Skeletal muscle satellite cell (primary cell): ENCODE data around the gene CTDP1.

Experiments used
- H3K27me3 ChIP-seq: 2 replicates; pipeline ENCODE4 v1.7.0; 2013; ENCODE audit warnings: low read length; ENCODE audit not compliant: control insufficient read depth, insufficient read depth
- H3K36me3 ChIP-seq: 2 replicates; pipeline ENCODE4 v1.7.0; 2013; ENCODE audit warnings: mild to moderate bottlenecking, control low read depth, low read length; ENCODE audit not compliant: insufficient read depth
- H3K4me1 ChIP-seq: 2 replicates; pipeline ENCODE4 v1.7.0; 2013; ENCODE audit warnings: low read length; ENCODE audit not compliant: control insufficient read depth, insufficient read depth
- H3K4me2 ChIP-seq: 2 replicates; pipeline ENCODE4 v1.7.0; 2013; ENCODE audit warnings: mild to moderate bottlenecking, low read length
- H3K4me3 ChIP-seq: 2 replicates; pipeline ENCODE4 v1.7.0; 2013; ENCODE audit warnings: low read length
- H3K9ac ChIP-seq: 2 replicates; pipeline ENCODE4 v1.7.0; 2013; ENCODE audit warnings: mild to moderate bottlenecking, low read depth, low read length, moderate library complexity
- H3K9me3 ChIP-seq: replicated peaks from 2 replicates; pipeline ENCODE4 v1.7.0; 2013; ENCODE audit warnings: mild to moderate bottlenecking, control low read depth, low read length

The CTDP1 gene

DNA sequence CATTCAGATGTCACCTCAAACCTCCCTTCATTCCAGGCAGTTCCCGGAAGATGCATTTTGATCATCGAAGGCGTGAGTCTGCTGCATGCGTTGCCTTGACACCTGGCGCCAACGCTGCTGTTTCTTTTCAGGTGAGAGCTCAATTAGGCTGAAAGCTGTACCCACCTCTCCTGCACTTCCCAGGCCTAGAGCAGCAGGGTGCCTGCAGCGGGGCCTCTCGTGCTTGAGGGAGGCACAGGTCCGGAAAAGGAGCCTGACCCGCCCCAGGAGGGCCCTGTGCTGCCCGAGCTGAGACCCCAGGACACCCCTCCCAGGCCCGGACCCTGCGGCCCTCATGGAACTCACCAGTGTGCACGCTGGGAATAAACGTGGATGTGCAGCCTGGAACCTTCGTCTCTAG lies 86.7 kb downstream of the CTDP1 start:
- H3K9me3 ChIP-seq: peaks cover 9% of the 10 kb centered on the region
- H3K27me3 ChIP-seq: peaks cover 7% of the 10 kb centered on the region
- H3K4me1 ChIP-seq: no peaks in the 10 kb centered on the region
- H3K4me2 ChIP-seq: no peak overlapping the region
- H3K4me3 ChIP-seq: no peak overlapping the region
- no peak overlapping the region for H3K9ac ChIP-seq
- H3K36me3 ChIP-seq: no peaks in the 10 kb centered on the region

DNA sequence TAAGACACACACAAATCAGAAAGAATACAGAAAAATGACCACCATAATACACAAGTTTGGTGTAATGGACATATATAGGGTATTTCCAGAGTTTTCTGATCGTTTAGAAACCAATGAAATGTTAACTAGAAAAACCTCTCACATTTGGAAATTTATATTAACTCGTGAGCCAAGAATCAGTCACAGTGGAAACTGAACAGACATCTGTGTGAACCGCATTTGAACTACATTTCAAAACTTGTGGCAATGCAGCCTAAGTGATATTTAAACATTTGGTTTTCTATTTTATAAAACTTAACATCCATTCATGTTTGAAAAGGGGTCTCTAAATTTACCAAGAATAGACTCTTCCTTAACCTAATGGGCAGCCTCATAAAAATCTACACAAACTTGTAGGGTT lies 89.1 kb downstream of the CTDP1 start:
- Histone ChIP-seq H3K27me3 (peaks cover 12% of the 10 kb centered on the region), H3K4me2 (no peak overlapping the region), H3K4me1 (no peaks in the 10 kb centered on the region), H3K36me3 (no peaks in the 10 kb centered on the region), H3K9me3 (peaks cover 9% of the 10 kb centered on the region), H3K4me3 (no peak overlapping the region), H3K9ac (no peak overlapping the region)

DNA sequence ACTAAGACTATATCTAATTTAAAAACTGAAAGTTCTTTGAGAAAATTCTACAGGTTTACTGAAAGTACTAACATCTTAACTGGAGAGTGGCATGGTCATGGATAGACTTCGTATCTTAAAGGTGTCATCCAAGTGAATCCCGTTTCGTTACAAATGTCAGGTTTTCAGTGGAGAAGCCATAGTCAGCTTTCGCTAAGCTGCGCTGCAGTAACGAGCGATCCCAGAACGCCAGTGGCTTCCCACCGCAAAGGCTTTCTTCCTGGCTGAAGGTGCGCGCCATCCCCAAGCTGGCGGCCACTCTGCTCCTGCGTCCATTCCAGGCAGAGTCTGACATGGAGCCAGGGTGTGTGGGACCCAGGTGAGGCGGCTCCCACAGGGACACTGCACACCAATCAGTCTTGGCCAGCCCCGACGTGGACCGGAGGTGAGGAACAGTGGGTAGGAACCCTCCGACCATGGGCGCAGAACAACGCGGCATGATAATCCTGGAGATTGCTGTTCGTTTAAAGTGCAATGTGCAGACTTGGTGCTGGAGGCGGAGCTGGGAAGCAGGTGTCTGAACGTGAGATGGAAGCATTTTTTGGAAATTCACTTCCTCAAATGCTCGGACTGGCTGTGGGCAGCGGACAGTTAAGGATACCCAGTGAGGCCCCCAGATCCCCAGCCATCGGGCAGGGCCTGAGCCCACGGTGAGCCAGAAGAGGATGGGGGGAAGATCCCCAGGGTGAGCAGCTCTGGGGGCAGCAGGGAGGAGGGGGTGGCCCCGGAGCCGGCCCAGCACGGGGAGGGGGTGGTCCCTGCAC lies 90.3 kb downstream of the CTDP1 start:
- Histone ChIP-seq H3K4me2 (no peak overlapping the region), H3K27me3 (peaks cover 15% of the 10 kb centered on the region), H3K9me3 (peaks cover 9% of the 10 kb centered on the region), H3K9ac (no peak overlapping the region), H3K4me3 (no peak overlapping the region), H3K4me1 (no peaks in the 10 kb centered on the region), H3K36me3 (no peaks in the 10 kb centered on the region)

DNA sequence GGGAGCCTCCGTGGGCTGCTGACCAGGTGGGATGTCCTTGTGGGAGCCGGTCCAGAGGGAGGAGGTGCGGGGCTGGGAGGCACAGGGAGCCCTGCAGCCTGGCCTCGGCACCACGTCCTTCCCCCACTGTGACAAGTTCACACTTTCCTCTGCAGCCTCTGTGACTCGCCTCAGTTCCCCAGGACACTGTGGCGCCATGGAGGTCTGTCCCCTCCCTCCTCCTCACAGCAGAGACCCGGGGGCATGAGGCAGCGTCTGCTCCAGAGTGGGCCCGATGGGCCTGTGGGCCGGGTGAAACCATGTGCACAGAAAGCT lies 90.9 kb downstream of the CTDP1 start:
- Histone ChIP-seq H3K9me3 (peaks cover 9% of the 10 kb centered on the region), H3K4me2 (no peak overlapping the region), H3K4me3 (no peak overlapping the region), H3K9ac (no peak overlapping the region), H3K4me1 (no peaks in the 10 kb centered on the region), H3K27me3 (peaks cover 15% of the 10 kb centered on the region), H3K36me3 (no peaks in the 10 kb centered on the region)

DNA sequence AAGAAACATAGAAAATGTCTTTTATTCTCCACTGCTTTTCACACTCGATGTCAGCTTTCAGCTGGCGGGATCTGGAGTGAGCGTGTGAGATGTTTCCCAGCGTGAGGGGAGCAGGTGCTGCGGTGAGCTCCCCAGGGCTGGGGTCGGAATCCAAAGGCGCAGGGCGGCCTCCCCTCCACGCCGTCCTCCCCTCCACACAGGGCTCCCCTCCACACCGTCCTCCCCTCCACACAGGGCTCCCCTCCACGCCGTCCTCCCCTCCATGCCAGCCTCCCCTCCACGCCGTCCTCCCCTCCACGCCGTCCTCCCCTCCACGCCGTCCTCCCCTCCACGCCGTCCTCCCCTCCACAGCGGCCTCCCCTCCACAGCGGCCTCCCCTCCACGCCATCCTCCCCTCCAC lies 91.2 kb downstream of the CTDP1 start:
- Histone ChIP-seq H3K36me3 (no peaks in the 10 kb centered on the region), H3K9me3 (peaks cover 9% of the 10 kb centered on the region), H3K4me1 (no peaks in the 10 kb centered on the region), H3K4me2 (no peak overlapping the region), H3K27me3 (peaks cover 16% of the 10 kb centered on the region), H3K4me3 (no peak overlapping the region), H3K9ac (no peak overlapping the region)

DNA sequence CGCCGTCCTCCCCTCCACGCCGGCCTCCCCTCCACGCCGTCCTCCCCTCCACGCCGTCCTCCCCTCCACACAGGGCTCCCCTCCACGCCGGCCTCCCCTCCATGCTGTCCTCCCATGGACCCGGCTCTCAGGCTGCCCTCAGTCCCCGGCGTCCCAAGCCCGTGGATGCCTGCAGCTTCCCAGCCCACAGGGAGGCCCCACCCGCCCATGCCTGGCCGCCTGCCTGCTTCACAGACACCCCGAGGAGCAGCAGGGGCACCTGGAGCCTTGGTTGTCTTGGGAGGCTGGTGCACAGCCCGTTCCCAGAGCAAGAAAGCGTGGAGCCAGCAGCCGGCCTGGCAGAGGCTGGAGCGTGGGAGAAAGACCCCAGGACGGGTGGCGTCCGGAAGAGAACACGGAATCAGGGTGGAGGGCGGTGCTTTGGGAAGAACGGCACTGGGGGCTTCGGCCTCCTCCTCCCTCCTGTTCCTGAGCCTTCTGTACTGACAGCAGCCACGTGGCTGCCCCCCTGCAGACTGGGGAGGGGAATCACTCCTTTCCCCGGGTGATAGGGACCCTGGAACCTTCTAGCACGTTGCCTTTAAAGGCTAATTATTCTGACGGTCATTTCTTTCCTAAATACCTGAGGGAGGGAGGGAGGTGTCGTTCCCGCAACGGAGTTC lies 92.0 kb downstream of the CTDP1 start:
- no peak overlapping the region for H3K9ac ChIP-seq
- peaks cover 19% of the 10 kb centered on the region for H3K27me3 ChIP-seq
- H3K9me3 ChIP-seq: peaks cover 9% of the 10 kb centered on the region
- H3K4me1 ChIP-seq: no peaks in the 10 kb centered on the region
- H3K4me2 ChIP-seq: no peak overlapping the region
- no peak overlapping the region for H3K4me3 ChIP-seq
- H3K36me3 ChIP-seq: no peaks in the 10 kb centered on the region

DNA sequence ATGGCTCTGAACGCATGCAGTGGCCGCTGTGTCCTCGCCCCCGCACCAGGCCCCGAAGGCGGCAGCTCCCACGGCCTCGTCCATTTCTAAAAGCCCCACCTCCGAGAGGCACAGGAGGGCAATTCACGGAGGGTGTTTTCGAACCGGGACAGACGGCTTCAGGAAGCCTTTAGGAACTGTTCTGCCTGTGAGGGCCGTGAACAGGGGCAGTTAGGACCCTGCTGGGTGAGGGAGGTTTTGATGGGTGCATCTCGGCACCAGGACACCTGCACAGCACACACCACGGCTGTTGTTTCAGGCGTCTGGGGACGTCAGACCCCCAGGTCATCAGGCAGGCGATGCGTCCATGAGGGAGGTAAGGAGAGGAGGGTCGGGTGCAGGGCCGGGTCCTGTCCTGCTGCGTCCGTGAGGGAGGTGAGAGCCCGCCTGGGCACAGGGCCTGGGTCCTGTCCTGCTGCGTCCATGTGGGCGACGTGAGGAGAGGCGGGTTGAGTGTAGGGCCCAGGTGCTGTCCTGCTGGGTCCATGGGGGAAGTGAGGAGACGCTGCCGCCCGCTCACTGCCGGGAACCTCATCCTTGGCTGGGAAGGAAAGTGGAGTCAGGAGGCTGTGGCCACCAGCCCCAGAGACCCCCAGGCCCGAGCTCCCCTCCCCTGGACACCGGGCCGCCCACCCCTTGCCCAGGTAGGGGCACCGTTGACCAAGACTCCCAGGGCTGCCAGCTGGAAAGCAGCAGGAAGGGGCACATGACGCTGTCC lies 92.7 kb downstream of the CTDP1 start:
- Histone ChIP-seq H3K27me3 (peaks cover 25% of the 10 kb centered on the region), H3K36me3 (no peaks in the 10 kb centered on the region), H3K9ac (no peak overlapping the region), H3K4me2 (no peak overlapping the region), H3K9me3 (peaks cover 7% of the 10 kb centered on the region), H3K4me3 (no peak overlapping the region), H3K4me1 (no peaks in the 10 kb centered on the region)

DNA sequence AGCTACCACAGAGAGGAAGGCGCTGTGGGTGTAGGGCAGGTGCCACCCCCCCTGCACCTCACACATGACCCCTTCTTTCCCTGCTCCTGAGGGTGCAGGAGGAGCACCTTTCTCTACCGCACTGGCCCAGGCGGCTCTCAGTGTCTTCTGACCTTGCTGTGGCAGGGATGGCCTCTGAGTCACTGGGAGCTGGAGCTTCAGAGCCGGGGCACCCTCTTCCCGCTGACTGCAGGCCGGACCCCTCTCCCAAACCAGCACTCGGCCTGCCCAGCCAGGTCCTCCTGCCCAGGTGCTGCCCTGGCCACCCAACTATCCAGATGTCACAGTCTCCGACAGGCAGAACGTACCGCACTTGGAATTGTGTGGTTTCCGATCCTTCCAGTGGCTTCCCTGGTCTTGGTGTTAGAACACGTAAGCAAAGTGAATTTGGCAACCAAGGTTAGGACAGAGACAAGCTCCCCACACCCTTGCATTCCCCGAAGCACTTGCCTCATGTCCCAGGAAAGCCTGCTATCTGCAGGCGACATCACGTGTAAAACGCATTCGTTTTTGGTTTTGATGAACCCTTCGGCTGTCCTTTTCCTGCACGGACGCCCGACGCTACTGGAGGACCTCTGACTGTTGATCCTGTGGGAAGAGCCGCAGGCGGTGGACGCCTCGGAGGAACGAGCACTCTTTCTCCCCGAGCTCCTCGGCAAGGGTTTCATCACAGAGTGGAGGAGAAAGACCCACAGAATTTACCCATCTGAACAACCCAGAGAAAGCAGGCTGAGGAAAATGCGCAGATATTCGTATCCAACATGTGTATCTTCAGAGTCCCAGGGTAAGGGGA lies 93.5 kb downstream of the CTDP1 start:
- H3K9ac ChIP-seq: no peak overlapping the region
- no peak overlapping the region for H3K4me2 ChIP-seq
- no peaks in the 10 kb centered on the region for H3K36me3 ChIP-seq
- no peaks in the 10 kb centered on the region for H3K4me1 ChIP-seq
- peaks cover 33% of the 10 kb centered on the region for H3K27me3 ChIP-seq
- H3K4me3 ChIP-seq: no peak overlapping the region
- H3K9me3 ChIP-seq: no peaks in the 10 kb centered on the region

DNA sequence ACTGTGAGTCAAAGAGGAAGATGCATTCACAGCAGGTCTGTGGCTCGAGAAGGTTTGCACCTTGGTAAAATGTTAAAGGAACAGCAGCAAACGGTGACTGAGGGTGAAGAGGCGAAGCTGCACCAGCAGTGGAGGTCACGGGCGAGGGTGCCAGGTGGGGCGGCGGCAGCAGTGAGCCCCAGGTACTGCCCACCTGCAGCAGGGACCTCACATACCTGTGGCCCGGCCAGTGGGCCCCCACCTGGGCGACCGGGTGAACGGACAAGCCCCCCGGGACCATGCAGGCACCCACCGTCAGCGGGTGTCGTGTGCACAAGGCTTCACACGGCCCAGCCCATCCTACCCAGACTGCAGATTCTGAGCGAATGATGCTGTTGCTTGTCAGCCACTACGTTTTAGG lies 94.5 kb downstream of the CTDP1 start:
- Histone ChIP-seq H3K4me1 (no peaks in the 10 kb centered on the region), H3K4me3 (no peak overlapping the region), H3K9ac (no peak overlapping the region), H3K9me3 (no peaks in the 10 kb centered on the region), H3K4me2 (no peak overlapping the region), H3K27me3 (peaks cover 38% of the 10 kb centered on the region), H3K36me3 (no peaks in the 10 kb centered on the region)

DNA sequence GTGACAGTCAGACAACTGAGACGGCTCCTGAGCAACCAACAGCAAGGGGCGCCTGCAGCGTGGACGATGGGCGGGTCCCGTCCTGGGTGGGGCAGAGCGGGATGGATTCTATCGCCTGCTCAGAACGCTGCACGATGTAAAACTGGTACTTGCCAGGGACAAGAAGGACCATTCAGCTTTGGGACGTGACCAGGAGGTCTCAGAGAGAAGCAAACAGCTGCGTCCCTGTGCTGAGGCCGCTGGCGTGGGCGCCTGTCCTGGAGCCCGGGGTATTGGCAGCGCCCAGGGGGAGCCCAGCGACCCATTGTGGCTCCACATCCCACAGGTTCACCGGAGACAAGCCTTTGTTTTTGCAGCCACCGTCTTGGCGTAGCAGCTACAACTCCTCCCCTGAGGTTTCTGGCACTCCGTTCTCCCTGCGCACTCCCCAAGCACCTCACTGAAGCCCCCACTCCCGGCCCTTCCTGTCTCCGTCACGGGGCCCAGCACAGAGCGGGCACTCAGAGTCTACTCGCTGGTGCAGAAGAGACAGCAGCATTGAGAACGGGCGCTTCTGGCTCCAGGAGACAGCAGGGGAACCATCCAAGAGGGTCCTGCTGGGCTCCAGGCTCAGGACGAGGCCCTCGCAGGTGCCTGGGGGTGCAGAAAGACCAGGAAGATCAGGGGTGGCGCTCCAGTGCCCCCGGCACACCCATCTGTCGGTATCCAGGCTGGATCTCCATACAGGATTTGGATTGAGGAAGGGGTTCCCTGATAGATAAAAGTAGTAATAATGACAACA lies 96.0 kb downstream of the CTDP1 start:
- no peak overlapping the region for H3K4me3 ChIP-seq
- H3K4me1 ChIP-seq: no peaks in the 10 kb centered on the region
- no peak overlapping the region for H3K4me2 ChIP-seq
- H3K9ac ChIP-seq: no peak overlapping the region
- no peaks in the 10 kb centered on the region for H3K36me3 ChIP-seq
- H3K27me3 ChIP-seq: peaks cover 43% of the 10 kb centered on the region
- no peaks in the 10 kb centered on the region for H3K9me3 ChIP-seq
